ENCODE measurements around the gene CXCL1. TPM values are rescaled to one million over a fixed set of nuclear protein-coding genes. Genes with fewer than 3 reads are reported as not detected.

CXCL1 gene
- total RNA-seq, 1 donor, result 4.7 TPM

GRCh38 chr4:73908965-73909364 lies 39.8 kb downstream of the CXCL1 start:
- Histone ChIP-seq H3K79me2 (ENCODE audit: insufficient read depth, low read length) (no peaks in the 10 kb centered on the region), H3K9me3 (ENCODE audit: low read depth, low read length) (no peaks in the 10 kb centered on the region), H3K27me3 (ENCODE audit: insufficient read depth, low read length) (no peaks in the 10 kb centered on the region), H3K4me1 (ENCODE audit: insufficient read depth, low read length) (peaks cover 4% of the 10 kb centered on the region), H2AFZ (ENCODE audit: low read length) (no peak overlapping the region), H3K36me3 (ENCODE audit: insufficient read depth, low read length) (no peaks in the 10 kb centered on the region), H3K4me2 (ENCODE audit: insufficient read depth, low read length) (no peak overlapping the region), H4K20me1 (ENCODE audit: insufficient read depth, low read length) (no peaks in the 10 kb centered on the region), H3K4me3 (ENCODE audit: insufficient read depth, low read length) (no peak overlapping the region), H3K27ac (ENCODE audit: low read depth, low read length) (no peak overlapping the region)
- no peak for DNase-seq (ENCODE audit: insufficient read length, low spot score, missing footprints)
- TF ChIP-seq, protein P1, sequence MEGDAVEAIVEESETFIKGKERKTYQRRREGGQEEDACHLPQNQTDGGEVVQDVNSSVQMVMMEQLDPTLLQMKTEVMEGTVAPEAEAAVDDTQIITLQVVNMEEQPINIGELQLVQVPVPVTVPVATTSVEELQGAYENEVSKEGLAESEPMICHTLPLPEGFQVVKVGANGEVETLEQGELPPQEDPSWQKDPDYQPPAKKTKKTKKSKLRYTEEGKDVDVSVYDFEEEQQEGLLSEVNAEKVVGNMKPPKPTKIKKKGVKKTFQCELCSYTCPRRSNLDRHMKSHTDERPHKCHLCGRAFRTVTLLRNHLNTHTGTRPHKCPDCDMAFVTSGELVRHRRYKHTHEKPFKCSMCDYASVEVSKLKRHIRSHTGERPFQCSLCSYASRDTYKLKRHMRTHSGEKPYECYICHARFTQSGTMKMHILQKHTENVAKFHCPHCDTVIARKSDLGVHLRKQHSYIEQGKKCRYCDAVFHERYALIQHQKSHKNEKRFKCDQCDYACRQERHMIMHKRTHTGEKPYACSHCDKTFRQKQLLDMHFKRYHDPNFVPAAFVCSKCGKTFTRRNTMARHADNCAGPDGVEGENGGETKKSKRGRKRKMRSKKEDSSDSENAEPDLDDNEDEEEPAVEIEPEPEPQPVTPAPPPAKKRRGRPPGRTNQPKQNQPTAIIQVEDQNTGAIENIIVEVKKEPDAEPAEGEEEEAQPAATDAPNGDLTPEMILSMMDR (IDR thresholded peaks at IDR 0.05; ENCODE audit: extremely low read depth, low read depth, low read length), result no peak

GRCh38 chr4:73911746-73912145 lies 42.6 kb downstream of the CXCL1 start:
- H3K4me2 ChIP-seq (ENCODE audit: insufficient read depth, low read length), result no peak overlapping the region
- DNase-seq (ENCODE audit: insufficient read length, low spot score, missing footprints), result no peak
- no peak overlapping the region for H3K27ac ChIP-seq (ENCODE audit: low read depth, low read length)
- no peaks in the 10 kb centered on the region for H3K79me2 ChIP-seq (ENCODE audit: insufficient read depth, low read length)
- no peak overlapping the region for H2AFZ ChIP-seq (ENCODE audit: low read length)
- H3K9me3 ChIP-seq (ENCODE audit: low read depth, low read length), result no peaks in the 10 kb centered on the region
- H3K36me3 ChIP-seq (ENCODE audit: insufficient read depth, low read length), result no peaks in the 10 kb centered on the region
- TF ChIP-seq, protein P1 (IDR thresholded peaks at IDR 0.05; ENCODE audit: extremely low read depth, low read depth, low read length), result no peak
- no peaks in the 10 kb centered on the region for H4K20me1 ChIP-seq (ENCODE audit: insufficient read depth, low read length)
- no peaks in the 10 kb centered on the region for H3K27me3 ChIP-seq (ENCODE audit: insufficient read depth, low read length)
- H3K4me3 ChIP-seq (ENCODE audit: insufficient read depth, low read length), result no peak overlapping the region
- peaks cover 4% of the 10 kb centered on the region for H3K4me1 ChIP-seq (ENCODE audit: insufficient read depth, low read length)

- Histone ChIP-seq H3K4me2 (ENCODE audit: insufficient read depth, low read length) (no peak overlapping the region), H3K4me1 (ENCODE audit: insufficient read depth, low read length) (peaks cover 4% of the 10 kb centered on the region), H3K27ac (ENCODE audit: low read depth, low read length) (no peak overlapping the region), H3K4me3 (ENCODE audit: insufficient read depth, low read length) (no peak overlapping the region), H2AFZ (ENCODE audit: low read length) (no peak overlapping the region), H4K20me1 (ENCODE audit: insufficient read depth, low read length) (no peaks in the 10 kb centered on the region), H3K36me3 (ENCODE audit: insufficient read depth, low read length) (no peaks in the 10 kb centered on the region), H3K27me3 (ENCODE audit: insufficient read depth, low read length) (no peaks in the 10 kb centered on the region), H3K79me2 (ENCODE audit: insufficient read depth, low read length) (no peaks in the 10 kb centered on the region), H3K9me3 (ENCODE audit: low read depth, low read length) (no peaks in the 10 kb centered on the region)
- DNase-seq (ENCODE audit: insufficient read length, low spot score, missing footprints), result no peak
- TF ChIP-seq, protein P1 (IDR thresholded peaks at IDR 0.05; ENCODE audit: extremely low read depth, low read depth, low read length), result no peak
Observed at GRCh38 chr4:73912191-73912590, 43.0 kb downstream of the CXCL1 start.

- Histone ChIP-seq H3K27me3 (ENCODE audit: insufficient read depth, low read length) (no peaks in the 10 kb centered on the region), H3K4me2 (ENCODE audit: insufficient read depth, low read length) (no peak overlapping the region), H4K20me1 (ENCODE audit: insufficient read depth, low read length) (no peaks in the 10 kb centered on the region), H3K4me1 (ENCODE audit: insufficient read depth, low read length) (peaks cover 14% of the 10 kb centered on the region), H3K4me3 (ENCODE audit: insufficient read depth, low read length) (no peak overlapping the region), H3K9me3 (ENCODE audit: low read depth, low read length) (no peaks in the 10 kb centered on the region), H3K79me2 (ENCODE audit: insufficient read depth, low read length) (no peaks in the 10 kb centered on the region), H3K36me3 (ENCODE audit: insufficient read depth, low read length) (no peaks in the 10 kb centered on the region), H3K27ac (ENCODE audit: low read depth, low read length) (no peak overlapping the region), H2AFZ (ENCODE audit: low read length) (no peak overlapping the region)
- TF ChIP-seq, protein P1 (IDR thresholded peaks at IDR 0.05; ENCODE audit: extremely low read depth, low read depth, low read length), result no peak
- no peak for DNase-seq (ENCODE audit: insufficient read length, low spot score, missing footprints)
Observed at GRCh38 chr4:73914071-73914470, 44.9 kb downstream of the CXCL1 start.

Measured in osteoblast (primary cell).